CD8-positive, alpha-beta memory T cell (primary cell): ENCODE data around the gene ZC3H4. TPM values are rescaled to one million over a fixed set of nuclear protein-coding genes. Genes with fewer than 3 reads are reported as not detected.

Source experiments
- CTCF ChIA-PET: fragments of 350-600 bp; sonication (Branson Sonifier 250); formaldehyde crosslinking; loops from one replicate; lab custom pipeline; 2021; ENCODE audit warnings: antibody characterized with exemption; lab: Charles Lee
- POLR2A ChIA-PET: fragments of 350-600 bp; sonication (Branson Sonifier 250); formaldehyde crosslinking; loops from one replicate; lab custom pipeline; 2021; ENCODE audit warnings: antibody characterized with exemption; lab: Charles Lee
- DNase-seq, 5 donors: peaks; one replicate each; pipeline versions ENCODE4 v3.0.0 to v3.0.0-alpha.2; 2020 to 2022; ENCODE audit warnings: mixed read lengths in 1 of 5
- H3K27ac ChIP-seq: one replicate; pipeline ENCODE4 v1.7.0; 2013; ENCODE audit warnings: low read depth, mild to moderate bottlenecking, low read length, moderate library complexity
- H3K27me3 ChIP-seq: 2 replicates; pipeline ENCODE4 v1.7.0; 2013; ENCODE audit warnings: low read length, mild to moderate bottlenecking; ENCODE audit not compliant: insufficient read depth, poor library complexity, severe bottlenecking
- H3K36me3 ChIP-seq: 2 replicates; pipeline ENCODE4 v1.7.0; 2013; ENCODE audit warnings: mild to moderate bottlenecking, low read length, moderate library complexity; ENCODE audit not compliant: insufficient read depth
- H3K4me1 ChIP-seq: 2 replicates; pipeline ENCODE4 v1.7.0; 2013; ENCODE audit warnings: mild to moderate bottlenecking, low read length, moderate library complexity; ENCODE audit not compliant: insufficient read depth
- H3K4me3 ChIP-seq: 2 replicates; pipeline ENCODE4 v1.7.0; 2013; ENCODE audit warnings: mild to moderate bottlenecking, low read length
- H3K9me3 ChIP-seq: 2 replicates; pipeline ENCODE4 v1.7.0; 2013; ENCODE audit warnings: mild to moderate bottlenecking, low read length
- H3K27ac Mint-ChIP-seq, 8 donors: one replicate each; pipeline ENCODE4 v1.8.0; 2020 to 2021; ENCODE audit warnings: mixed read lengths in 8 of 8, mild to moderate bottlenecking in 6 of 8, inconsistent platforms in 3 of 8, moderate library complexity in 3 of 8
- H3K27me3 Mint-ChIP-seq, 2 donors: one replicate each; pipeline ENCODE4 v1.8.0; 2020 to 2021; ENCODE audit warnings: mixed read lengths in 2 of 2, mild to moderate bottlenecking in 1 of 2, moderate library complexity in 1 of 2
- H3K36me3 Mint-ChIP-seq, 3 donors: one replicate each; pipeline ENCODE4 v1.8.0; 2020 to 2021; ENCODE audit warnings: mixed read lengths in 3 of 3, inconsistent platforms in 1 of 3, mild to moderate bottlenecking in 1 of 3
- H3K4me1 Mint-ChIP-seq, 3 donors: one replicate each; pipeline ENCODE4 v1.8.0; 2020 to 2021; ENCODE audit warnings: mixed read lengths in 3 of 3, inconsistent platforms in 1 of 3, mild to moderate bottlenecking in 1 of 3
- H3K4me3 Mint-ChIP-seq, 7 donors: one replicate each; pipeline ENCODE4 v1.8.0; 2020 to 2021; ENCODE audit warnings: mixed read lengths in 7 of 7, mild to moderate bottlenecking in 6 of 7, moderate library complexity in 4 of 7, inconsistent platforms in 2 of 7
- H3K9me3 Mint-ChIP-seq, 5 donors: one replicate each; pipeline ENCODE4 v1.8.0; 2020 to 2022; ENCODE audit warnings: mixed read lengths in 5 of 5, mild to moderate bottlenecking in 3 of 5, moderate library complexity in 2 of 5, inconsistent platforms in 1 of 5
- polyA plus RNA-seq: library from polyadenylated mRNA; unstranded; fragments of 300-500 nt; fragmentation: Illumina TruSeq; gene quantifications from one replicate; pipeline ENCODE4 v1.2.3, GENCODE V29; 2021
- total RNA-seq, 2 experiments: library from RNA; stranded (reverse); gene quantifications; one replicate each; pipeline ENCODE4 v1.2.3, GENCODE V29; 2021

ZC3H4 gene
- total and polyA plus RNA-seq, 3 experiments from 2014 or later = 3.2 to 99.6 (median 90.3) TPM

- Histone ChIP-seq H3K27ac (peak overlapping the region; percentile 64), H3K36me3 (peaks cover 14% of the 10 kb centered on the region), H3K4me1 (peaks cover 28% of the 10 kb centered on the region), H3K9me3 (no peaks in the 10 kb centered on the region), H3K27me3 (no peaks in the 10 kb centered on the region), H3K4me3 (peak overlapping the region; percentile 6)
- CTCF ChIA-PET = interaction anchor here (0.6 to 3.5 kb wide), 4 partner anchors 13 to 56 kb away, joined by 3 to 16 read pairs (median 4); partner anchors contain the start of gene ZC3H4
- Mint-ChIP-seq H3K4me3 (peak overlapping the region in 6 of 7 donors; percentile 32 to 82 (median 74)), H3K27me3 (no peaks in the 10 kb centered on the region), H3K4me1 (peaks cover 42 to 57% (median 53%) of the 10 kb centered on the region in 3 donors), H3K27ac (peak overlapping the region; percentile 88 to 98 (median 92)), H3K36me3 (peaks cover 5 to 64% (median 15%) of the 10 kb centered on the region in 3 donors), H3K9me3 (no peaks in the 10 kb centered on the region)
- DNase-seq = peak in 2 of 5 donors; percentile 21 to 34
- POLR2A ChIA-PET = interaction anchor here (0.6 to 2.7 kb wide), 3 partner anchors 18 to 38 kb away, joined by 3 to 24 read pairs (median 5); partner anchors contain the start of gene ZC3H4
Observed at GRCh38 chr19:47094557-47095475, 18.8 kb downstream of the ZC3H4 start.

GRCh38 chr19:47093841-47094240, 19.7 kb downstream of the ZC3H4 start:
- Mint-ChIP-seq H3K36me3 (peaks cover 5 to 69% (median 15%) of the 10 kb centered on the region in 3 donors), H3K27ac (peak overlapping the region; percentile 88 to 98 (median 92)), H3K27me3 (no peaks in the 10 kb centered on the region), H3K4me3 (peak overlapping the region in 4 of 7 donors; percentile 36 to 59 (median 46)), H3K4me1 (peaks cover 39 to 55% (median 50%) of the 10 kb centered on the region in 3 donors), H3K9me3 (no peaks in the 10 kb centered on the region)
- Histone ChIP-seq H3K36me3 (peaks cover 21% of the 10 kb centered on the region), H3K4me1 (peaks cover 28% of the 10 kb centered on the region), H3K4me3 (no peak overlapping the region), H3K27ac (peak overlapping the region; percentile 64), H3K27me3 (no peaks in the 10 kb centered on the region), H3K9me3 (no peaks in the 10 kb centered on the region)
- ChIA-PET POLR2A (interaction anchor here (1.4 kb wide), 1 partner anchor 19 kb away, joined by 12 read pairs; the partner anchor contains the start of gene ZC3H4), CTCF (interaction anchor here (1.0 to 3.5 kb wide), 5 partner anchors 14 to 93 kb away, joined by 3 to 16 read pairs (median 3); partner anchors contain the start of gene ZC3H4)
- no peak for DNase-seq

GRCh38 chr19:47093254-47093653, 20.3 kb downstream of the ZC3H4 start:
- H3K4me1 ChIP-seq = peaks cover 28% of the 10 kb centered on the region
- peak overlapping the region in 6 of 8 donors; percentile 68 to 98 (median 90) for H3K27ac Mint-ChIP-seq
- no peak for DNase-seq
- H3K27me3 ChIP-seq = no peaks in the 10 kb centered on the region
- no peak overlapping the region for H3K4me3 ChIP-seq
- no peaks in the 10 kb centered on the region for H3K9me3 Mint-ChIP-seq
- no peaks in the 10 kb centered on the region for H3K27me3 Mint-ChIP-seq
- peaks cover 5 to 71% (median 15%) of the 10 kb centered on the region in 3 donors for H3K36me3 Mint-ChIP-seq
- peaks cover 35 to 50% (median 47%) of the 10 kb centered on the region in 3 donors for H3K4me1 Mint-ChIP-seq
- CTCF ChIA-PET = interaction anchor here (1.0 to 3.5 kb wide), 5 partner anchors 13 to 93 kb away, joined by 3 to 16 read pairs (median 3); partner anchors contain the start of gene ZC3H4
- no peak overlapping the region for H3K4me3 Mint-ChIP-seq
- H3K9me3 ChIP-seq = no peaks in the 10 kb centered on the region
- peaks cover 21% of the 10 kb centered on the region for H3K36me3 ChIP-seq
- POLR2A ChIA-PET = interaction anchor here (0.6 to 1.4 kb wide), 2 partner anchors 20 to 606 kb away, joined by 4 to 12 read pairs; partner anchors contain the start of gene ZC3H4
- no peak overlapping the region for H3K27ac ChIP-seq

- Histone ChIP-seq H3K36me3 (peaks cover 31% of the 10 kb centered on the region), H3K27me3 (no peaks in the 10 kb centered on the region), H3K4me1 (peaks cover 15% of the 10 kb centered on the region), H3K9me3 (no peaks in the 10 kb centered on the region), H3K4me3 (no peak overlapping the region), H3K27ac (no peak overlapping the region)
- DNase-seq = no peak
- H3K36me3 Mint-ChIP-seq = peaks cover 5 to 76% (median 17%) of the 10 kb centered on the region in 3 donors
- H3K27me3 Mint-ChIP-seq = no peaks in the 10 kb centered on the region
- H3K4me3 Mint-ChIP-seq = no peak overlapping the region
- ChIA-PET POLR2A (interaction anchor here (1.2 kb wide), 1 partner anchor 23 kb away, joined by 3 read pairs; the partner anchor contains the start of gene ZC3H4), CTCF (no interaction called here)
- peaks cover 17 to 27% (median 23%) of the 10 kb centered on the region in 3 donors for H3K4me1 Mint-ChIP-seq
- peak overlapping the region in 3 of 8 donors; percentile 29 to 78 (median 30) for H3K27ac Mint-ChIP-seq
- H3K9me3 Mint-ChIP-seq = no peaks in the 10 kb centered on the region
Observed at GRCh38 chr19:47089767-47090350, 23.7 kb downstream of the ZC3H4 start.

- H3K27ac ChIP-seq = no peak overlapping the region
- H3K27me3 Mint-ChIP-seq = no peaks in the 10 kb centered on the region
- peaks cover 12 to 84% (median 18%) of the 10 kb centered on the region in 3 donors for H3K36me3 Mint-ChIP-seq
- H3K9me3 ChIP-seq = no peaks in the 10 kb centered on the region
- no peak overlapping the region for H3K4me3 Mint-ChIP-seq
- CTCF ChIA-PET = no interaction called here
- peak overlapping the region in 2 of 8 donors; percentile 54 to 76 for H3K27ac Mint-ChIP-seq
- H3K27me3 ChIP-seq = no peaks in the 10 kb centered on the region
- H3K4me1 Mint-ChIP-seq = peaks cover 0 to 5% (median 4%) of the 10 kb centered on the region in 3 donors
- no peaks in the 10 kb centered on the region for H3K4me1 ChIP-seq
- DNase-seq = no peak
- no peaks in the 10 kb centered on the region for H3K9me3 Mint-ChIP-seq
- H3K4me3 ChIP-seq = no peak overlapping the region
- POLR2A ChIA-PET = no interaction called here
- peaks cover 48% of the 10 kb centered on the region for H3K36me3 ChIP-seq
Observed at GRCh38 chr19:47086280-47086679, 27.3 kb downstream of the ZC3H4 start.

GRCh38 chr19:47084879-47085439, 28.6 kb downstream of the ZC3H4 start:
- CTCF ChIA-PET = interaction anchor here (1.4 to 1.6 kb wide), 2 partner anchors 46 to 48 kb away, joined by 4 to 5 read pairs; partner anchors contain the start of gene SAE1
- DNase-seq = no peak
- peaks cover 7 to 83% (median 13%) of the 10 kb centered on the region in 3 donors for H3K36me3 Mint-ChIP-seq

GRCh38 chr19:47082493-47082892, 31.1 kb downstream of the ZC3H4 start:
- Histone ChIP-seq H3K27me3 (no peaks in the 10 kb centered on the region), H3K4me1 (no peaks in the 10 kb centered on the region), H3K27ac (no peak overlapping the region), H3K9me3 (no peaks in the 10 kb centered on the region), H3K4me3 (no peak overlapping the region), H3K36me3 (peaks cover 51% of the 10 kb centered on the region)
- H3K4me1 Mint-ChIP-seq = no peaks in the 10 kb centered on the region
- peaks cover 7 to 77% (median 13%) of the 10 kb centered on the region in 3 donors for H3K36me3 Mint-ChIP-seq
- H3K27me3 Mint-ChIP-seq = no peaks in the 10 kb centered on the region
- CTCF ChIA-PET = interaction anchor here (1.0 to 4.5 kb wide), 3 partner anchors 31 to 162 kb away, joined by 3 to 87 read pairs (median 4); partner anchors contain the start of genes SAE1 and ZC3H4
- no peak for DNase-seq
- H3K4me3 Mint-ChIP-seq = no peak overlapping the region
- peak overlapping the region in 1 of 8 donors; percentile 85 for H3K27ac Mint-ChIP-seq
- POLR2A ChIA-PET = no interaction called here
- H3K9me3 Mint-ChIP-seq = no peaks in the 10 kb centered on the region

More at GRCh38 chr19:47084879-47085439, 28.6 kb downstream of the ZC3H4 start:
- Histone ChIP-seq H3K4me1 (no peaks in the 10 kb centered on the region), H3K36me3 (peaks cover 54% of the 10 kb centered on the region), H3K27me3 (no peaks in the 10 kb centered on the region), H3K27ac (no peak overlapping the region), H3K9me3 (no peaks in the 10 kb centered on the region), H3K4me3 (no peak overlapping the region)
- POLR2A ChIA-PET = no interaction called here
- H3K27ac Mint-ChIP-seq = peak overlapping the region in 3 of 8 donors; percentile 29 to 63 (median 61)
- no peaks in the 10 kb centered on the region for H3K4me1 Mint-ChIP-seq
- H3K9me3 Mint-ChIP-seq = no peaks in the 10 kb centered on the region
- H3K27me3 Mint-ChIP-seq = no peaks in the 10 kb centered on the region
- no peak overlapping the region for H3K4me3 Mint-ChIP-seq
